ENCODE measurements around the gene HPSE. TPM values are rescaled to one million over a fixed set of nuclear protein-coding genes. Genes with fewer than 3 reads are reported as not detected.

The HPSE gene
- 1.1 to 2.2 TPM (median 1.3 TPM) in 5 replicates for total RNA-seq (2022; extraction: Qiagen RNA extraction; ENCODE audit: low read depth)

GRCh38 chr4:83334425-83335241, at the start of gene HPSE:
Gene HPSE (minus strand): TSS chr4:83334848. CDS start chr4:83334782, 66 bp downstream.

GRCh38 chr4:83284193-83285054, 50.2 kb downstream of the HPSE start, which contains the start of gene COQ2:
Gene COQ2 (minus strand): TSS chr4:83284798. CDS start chr4:83284764, 34 bp downstream.

Other genes with a start within 250 kb of the HPSE start
- gene PLAC8, start 220.1 kb downstream of the HPSE start, total RNA-seq (2022; extraction: Qiagen RNA extraction; ENCODE audit: low read depth) = 0.78 to 1.6 TPM (median 1.2 TPM) in 4 of 5 replicates, not detected in the other
- 18.0 to 21.4 TPM (median 20.9 TPM) in 5 replicates for gene COQ2, start 50.0 kb downstream of the HPSE start, total RNA-seq (2022; extraction: Qiagen RNA extraction; ENCODE audit: low read depth)
- 3.3 to 5.6 TPM (median 4.3 TPM) in 5 replicates for gene HELQ, start 121.0 kb upstream of the HPSE start, total RNA-seq (2022; extraction: Qiagen RNA extraction; ENCODE audit: low read depth)
- 40.6 to 72.1 TPM (median 46.9 TPM) in 5 replicates for gene MRPS18C, start 121.2 kb upstream of the HPSE start, total RNA-seq (2022; extraction: Qiagen RNA extraction; ENCODE audit: low read depth)
- gene ABRAXAS1, start 150.3 kb upstream of the HPSE start, total RNA-seq (2022; extraction: Qiagen RNA extraction; ENCODE audit: low read depth) = 3.4 to 7.8 TPM (median 6.5 TPM) in 5 replicates
- gene GPAT3, start 201.3 kb upstream of the HPSE start, total RNA-seq (2022; extraction: Qiagen RNA extraction; ENCODE audit: low read depth) = 33.4 to 37.4 TPM (median 34.3 TPM) in 5 replicates